ENCODE results near the gene AMER2. TPM values are rescaled to one million over a fixed set of nuclear protein-coding genes. Genes with fewer than 3 reads are reported as not detected.

AMER2 gene
- total RNA-seq: not detected

DNA sequence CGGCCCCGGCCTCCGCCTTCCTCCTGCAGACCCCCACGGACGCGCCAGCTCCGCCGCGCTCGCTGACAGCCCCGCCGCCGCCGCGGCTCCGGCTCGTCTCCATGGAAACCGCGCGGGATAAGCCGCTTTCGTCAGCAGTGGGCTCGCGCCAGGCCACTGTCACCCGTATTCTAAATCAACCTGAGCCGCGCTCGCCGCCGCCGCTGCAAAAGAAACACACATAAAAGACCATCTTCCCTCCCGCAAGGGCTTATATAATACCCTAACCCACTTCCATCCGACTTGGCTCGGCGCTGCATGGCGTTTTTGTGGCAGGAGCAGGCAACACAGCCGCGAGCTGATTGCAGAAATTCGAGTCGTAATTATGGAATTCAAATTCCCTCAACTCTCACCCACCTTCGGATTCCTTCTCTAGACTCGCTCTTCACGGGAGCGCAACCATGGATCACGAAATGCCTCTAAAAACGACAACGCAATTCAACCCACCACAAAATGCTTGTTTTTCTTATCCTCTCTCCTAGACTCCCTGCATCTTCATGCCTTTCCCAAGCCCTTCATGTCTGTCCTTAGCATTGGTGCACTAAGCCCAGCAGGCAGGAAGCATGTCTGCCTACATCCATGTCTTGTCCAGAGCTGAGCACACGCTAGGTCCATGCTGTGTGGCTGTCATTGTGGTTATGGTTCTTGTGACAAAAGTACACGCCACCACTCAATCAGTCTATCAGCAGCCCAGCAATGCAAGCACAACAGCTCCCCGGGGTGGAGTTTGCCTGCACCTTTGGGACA lies at the start of gene AMER2:
Gene AMER2 (minus strand): TSS at position 772 of the 786 bp plus-strand sequence. CDS start 669 bp downstream, at position 103.
- Mint-ChIP-seq H3K4me1 (peaks cover 9% of the 10 kb centered on the region), H3K9me3 (no peaks in the 10 kb centered on the region), H3K4me3 (peak within 1 kb of the TSS; percentile 43), H3K36me3 (no peaks in the 10 kb centered on the region), H3K27ac (no peak within 1 kb of the TSS), H3K27me3 (peaks cover 74% of the 10 kb centered on the region)
- peak; percentile 14 for DNase-seq

DNA sequence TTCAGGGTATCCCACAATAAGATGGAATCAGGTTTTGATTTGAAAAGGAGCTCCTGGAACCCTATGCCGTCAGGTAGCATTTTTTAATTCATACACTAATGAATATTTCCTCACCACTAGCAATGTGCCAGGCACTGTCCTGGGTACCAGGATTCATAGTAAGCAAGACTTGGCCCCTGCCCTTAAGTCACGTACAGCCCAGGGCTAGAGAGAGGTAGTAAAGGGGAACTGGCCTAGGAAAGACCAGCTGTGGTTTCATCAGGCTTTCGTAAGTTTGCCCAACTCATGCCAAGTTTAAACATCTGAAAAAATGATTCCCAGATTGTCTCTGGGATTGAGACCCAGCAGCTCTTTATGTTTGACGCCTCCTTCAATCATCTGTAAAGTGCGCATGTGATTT lies 45.9 kb upstream of the AMER2 start:
- H3K27me3 Mint-ChIP-seq: no peaks in the 10 kb centered on the region
- no peak overlapping the region for H3K4me3 Mint-ChIP-seq
- H3K4me1 Mint-ChIP-seq: no peaks in the 10 kb centered on the region
- no peaks in the 10 kb centered on the region for H3K9me3 Mint-ChIP-seq
- no peak overlapping the region for H3K27ac Mint-ChIP-seq
- no peaks in the 10 kb centered on the region for H3K36me3 Mint-ChIP-seq
- DNase-seq: no peak

- Mint-ChIP-seq H3K36me3 (no peaks in the 10 kb centered on the region), H3K4me3 (no peak overlapping the region), H3K27me3 (no peaks in the 10 kb centered on the region), H3K27ac (no peak overlapping the region), H3K9me3 (no peaks in the 10 kb centered on the region), H3K4me1 (no peaks in the 10 kb centered on the region)
- no peak for DNase-seq
Observed at GRCh38 chr13:25217023-25217885, 45.2 kb upstream of the AMER2 start.

DNA sequence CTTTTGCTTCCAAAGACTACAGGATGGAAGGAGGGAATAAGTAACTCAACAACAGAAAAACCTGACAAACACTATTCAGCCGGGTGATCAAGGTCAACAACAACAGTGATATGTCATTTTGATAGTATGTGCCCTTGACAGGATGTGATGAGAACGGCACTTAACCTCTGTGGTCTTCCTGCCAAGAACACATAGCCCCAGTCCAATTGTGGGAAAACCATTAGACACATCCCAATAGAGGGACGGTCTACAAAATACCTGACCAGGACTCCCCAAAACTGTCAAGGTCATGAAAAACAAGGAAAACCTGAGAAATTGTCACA lies 43.1 kb upstream of the AMER2 start:
- DNase-seq: no peak
- no peak overlapping the region for H3K27ac Mint-ChIP-seq
- H3K36me3 Mint-ChIP-seq: no peaks in the 10 kb centered on the region
- H3K4me3 Mint-ChIP-seq: no peak overlapping the region
- H3K9me3 Mint-ChIP-seq: no peaks in the 10 kb centered on the region
- H3K4me1 Mint-ChIP-seq: no peaks in the 10 kb centered on the region
- H3K27me3 Mint-ChIP-seq: no peaks in the 10 kb centered on the region

DNA sequence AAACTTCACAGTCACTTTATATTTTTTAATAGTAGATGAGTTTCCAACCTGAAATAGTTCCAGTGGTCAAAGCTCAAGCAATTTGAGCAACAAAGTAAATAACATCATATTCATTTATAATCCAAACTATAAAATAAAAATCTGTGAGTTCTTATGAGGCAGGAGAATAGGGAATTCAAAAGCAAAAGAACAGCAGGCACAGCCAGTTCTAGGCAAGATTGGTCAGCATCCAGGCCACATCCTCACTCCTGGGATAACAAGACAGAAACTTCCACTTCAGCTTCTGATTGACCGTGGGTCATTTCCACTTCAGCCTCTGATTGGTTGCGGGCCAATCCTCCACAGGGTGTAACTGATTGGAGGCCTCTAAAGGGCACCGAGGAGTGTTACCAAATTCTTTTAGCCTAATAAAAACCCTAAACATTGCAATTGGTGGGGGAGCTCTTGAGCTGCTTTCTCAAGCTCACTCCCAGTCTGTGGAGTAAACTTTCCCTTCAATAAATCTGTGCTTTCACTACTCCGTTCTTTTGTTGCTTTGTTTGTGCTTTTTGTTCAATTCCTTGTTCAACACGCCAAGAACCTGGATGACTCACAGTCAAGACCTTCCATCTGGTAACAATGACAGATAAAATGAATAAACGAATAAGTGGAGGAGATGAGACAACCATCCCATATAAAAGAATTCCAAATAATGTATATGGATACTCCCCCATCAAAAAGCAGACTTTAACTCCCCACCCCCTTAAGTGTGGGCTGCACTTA lies 42.6 kb upstream of the AMER2 start:
- no peaks in the 10 kb centered on the region for H3K36me3 Mint-ChIP-seq
- H3K4me3 Mint-ChIP-seq: no peak overlapping the region
- H3K27me3 Mint-ChIP-seq: no peaks in the 10 kb centered on the region
- no peaks in the 10 kb centered on the region for H3K4me1 Mint-ChIP-seq
- no peak for DNase-seq
- H3K9me3 Mint-ChIP-seq: no peaks in the 10 kb centered on the region
- H3K27ac Mint-ChIP-seq: no peak overlapping the region

- no peak overlapping the region for H3K27ac Mint-ChIP-seq
- H3K4me3 Mint-ChIP-seq: no peak overlapping the region
- no peak for DNase-seq
- no peaks in the 10 kb centered on the region for H3K27me3 Mint-ChIP-seq
- no peaks in the 10 kb centered on the region for H3K9me3 Mint-ChIP-seq
- no peaks in the 10 kb centered on the region for H3K36me3 Mint-ChIP-seq
- no peaks in the 10 kb centered on the region for H3K4me1 Mint-ChIP-seq
Observed at GRCh38 chr13:25213715-25214114, 41.6 kb upstream of the AMER2 start.

DNA sequence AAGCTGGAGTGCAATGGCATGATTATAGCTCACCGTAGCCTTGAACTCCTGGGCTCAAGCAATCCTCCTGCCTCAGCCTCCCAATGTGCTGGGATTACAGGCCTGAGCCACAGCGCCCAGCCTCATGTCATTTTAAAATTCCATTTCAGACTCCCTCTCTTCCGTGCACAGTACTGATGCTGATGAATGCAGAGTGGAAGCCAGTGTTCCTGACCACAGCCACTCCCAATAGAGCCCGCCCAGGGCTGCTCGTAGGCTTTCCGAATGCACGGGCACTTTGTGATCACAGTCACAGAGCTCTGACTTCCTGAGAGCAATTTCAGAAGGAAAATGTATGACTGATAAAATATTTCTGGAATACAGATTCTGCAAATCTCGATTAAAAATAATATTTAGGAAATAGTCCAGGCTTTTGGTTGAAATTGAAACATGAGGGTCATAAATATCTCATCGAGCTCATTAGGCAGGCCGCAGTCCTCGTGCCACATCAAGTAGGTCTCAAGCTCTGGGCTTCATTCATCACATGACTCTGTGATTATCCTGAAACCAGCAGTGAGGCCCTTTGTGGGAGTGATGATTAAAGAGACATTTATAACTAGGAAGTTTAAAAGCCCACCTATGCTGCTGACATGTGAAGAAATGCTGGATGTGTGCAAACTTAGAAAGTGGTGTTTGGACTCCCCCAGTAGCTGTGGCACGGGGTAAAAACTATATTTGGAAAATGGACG lies 38.9 kb upstream of the AMER2 start:
- no peak overlapping the region for H3K27ac Mint-ChIP-seq
- DNase-seq: no peak

DNA sequence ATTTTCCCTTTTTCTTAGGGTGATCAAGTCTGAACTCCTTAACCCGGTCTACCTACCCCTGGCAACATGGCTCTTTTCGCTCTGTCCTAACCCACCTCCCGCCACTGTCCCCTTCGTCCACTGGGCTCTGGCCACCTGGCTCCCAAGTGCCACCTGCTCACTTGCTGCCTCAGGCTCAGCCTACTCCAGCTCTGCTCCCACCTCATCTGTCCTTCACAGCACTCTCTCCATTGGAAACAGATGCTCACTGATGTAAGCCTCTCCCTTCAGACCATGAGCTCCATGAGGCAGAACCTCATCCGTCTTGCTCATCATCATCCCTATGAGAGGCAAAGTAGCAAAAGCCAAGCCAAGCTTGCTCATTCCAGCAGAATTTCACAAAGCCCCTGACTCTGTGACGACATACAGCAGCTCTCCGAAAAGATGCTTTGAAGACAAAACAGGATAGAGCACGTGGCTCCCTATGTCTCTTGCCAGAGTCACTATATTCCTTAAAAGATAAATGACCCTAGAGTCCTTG lies 35.3 kb upstream of the AMER2 start:
- Mint-ChIP-seq H3K4me1 (no peaks in the 10 kb centered on the region), H3K9me3 (no peaks in the 10 kb centered on the region), H3K36me3 (no peaks in the 10 kb centered on the region), H3K4me3 (no peak overlapping the region), H3K27ac (no peak overlapping the region), H3K27me3 (peaks cover 5% of the 10 kb centered on the region)
- no peak for DNase-seq

More for the DNA sequence above, 38.9 kb upstream of the AMER2 start:
- Mint-ChIP-seq H3K36me3 (no peaks in the 10 kb centered on the region), H3K9me3 (no peaks in the 10 kb centered on the region), H3K4me1 (no peaks in the 10 kb centered on the region), H3K4me3 (no peak overlapping the region), H3K27me3 (no peaks in the 10 kb centered on the region)

GRCh38 chr13:25204863-25205262 lies 32.8 kb upstream of the AMER2 start:
- no peak for DNase-seq
- Mint-ChIP-seq H3K4me3 (no peak overlapping the region), H3K27ac (no peak overlapping the region), H3K9me3 (no peaks in the 10 kb centered on the region), H3K4me1 (no peaks in the 10 kb centered on the region), H3K36me3 (no peaks in the 10 kb centered on the region), H3K27me3 (peaks cover 10% of the 10 kb centered on the region)

DNA sequence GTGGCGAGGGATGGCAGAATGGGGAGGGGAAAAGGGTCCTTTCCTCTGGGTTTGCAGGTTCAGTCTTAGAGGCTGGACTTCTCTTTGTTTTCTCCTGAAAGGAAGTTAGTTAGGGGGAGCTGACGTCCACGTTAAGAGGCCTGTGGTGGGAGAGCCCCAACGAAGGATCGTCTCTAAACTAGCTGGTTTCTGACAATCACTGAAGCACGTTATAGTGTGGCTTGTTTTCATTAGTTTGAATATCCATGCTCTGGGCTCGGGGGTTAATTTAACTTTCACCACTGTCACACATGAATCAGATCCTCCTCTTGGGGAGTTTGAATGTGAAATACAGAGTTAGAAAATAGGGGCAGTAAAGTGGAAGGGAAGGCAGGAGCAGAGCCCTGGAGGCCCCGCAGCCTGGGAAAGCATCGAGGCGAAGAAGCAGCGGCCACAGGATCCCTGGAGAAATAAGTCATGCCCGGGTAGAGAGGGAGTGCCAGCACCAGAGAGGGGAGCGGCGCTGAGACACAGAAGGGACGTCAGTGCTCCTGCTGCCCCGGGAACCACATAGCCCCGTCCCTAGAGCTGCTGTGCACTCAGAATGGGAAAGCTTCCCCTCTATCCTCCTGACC lies 31.1 kb upstream of the AMER2 start:
- no peak overlapping the region for H3K27ac Mint-ChIP-seq
- H3K27me3 Mint-ChIP-seq: peaks cover 10% of the 10 kb centered on the region
- H3K9me3 Mint-ChIP-seq: no peaks in the 10 kb centered on the region
- no peak overlapping the region for H3K4me3 Mint-ChIP-seq
- DNase-seq: no peak
- no peaks in the 10 kb centered on the region for H3K36me3 Mint-ChIP-seq
- no peaks in the 10 kb centered on the region for H3K4me1 Mint-ChIP-seq

DNA sequence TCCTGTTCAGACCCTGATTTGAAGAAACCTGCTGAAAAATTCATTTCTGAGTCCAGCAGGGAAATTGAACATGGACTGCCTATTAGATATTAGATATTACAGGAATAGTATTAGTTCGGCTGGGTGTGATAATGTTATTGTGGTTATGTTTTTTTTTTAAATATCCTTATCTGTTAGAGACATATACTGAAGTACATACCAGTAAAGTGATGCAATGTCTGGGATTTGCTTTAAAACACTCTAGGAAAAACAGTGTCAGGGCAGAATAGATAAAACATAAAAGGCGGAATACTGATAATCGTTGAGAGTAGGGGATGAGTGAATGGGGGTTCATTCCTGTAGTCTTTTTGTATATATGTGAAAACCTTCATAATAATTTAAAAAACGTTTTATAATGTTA lies 28.7 kb upstream of the AMER2 start:
- no peak overlapping the region for H3K27ac Mint-ChIP-seq
- no peaks in the 10 kb centered on the region for H3K9me3 Mint-ChIP-seq
- no peak for DNase-seq
- no peak overlapping the region for H3K4me3 Mint-ChIP-seq
- peaks cover 19% of the 10 kb centered on the region for H3K27me3 Mint-ChIP-seq
- H3K36me3 Mint-ChIP-seq: no peaks in the 10 kb centered on the region
- no peaks in the 10 kb centered on the region for H3K4me1 Mint-ChIP-seq

DNA sequence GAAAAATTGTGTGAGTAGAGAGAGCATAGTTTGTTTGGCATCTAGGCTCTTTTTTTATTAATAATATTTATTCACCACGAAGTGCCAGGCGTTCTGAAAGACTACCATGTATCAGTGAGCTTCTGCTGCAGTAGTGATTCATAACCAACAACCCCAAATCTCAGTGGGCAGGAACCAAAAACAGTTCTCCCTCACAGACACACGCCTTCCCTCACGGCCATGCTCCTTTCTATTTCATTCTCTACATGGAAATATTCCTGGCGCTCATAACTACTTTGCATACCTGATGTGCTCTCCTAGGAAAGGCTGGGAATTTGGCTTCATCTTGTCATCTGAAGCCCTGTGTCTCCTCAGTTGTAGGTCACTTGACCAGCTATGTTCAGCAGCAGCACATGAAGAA lies 26.6 kb upstream of the AMER2 start:
- H3K27me3 Mint-ChIP-seq: peaks cover 14% of the 10 kb centered on the region
- H3K27ac Mint-ChIP-seq: no peak overlapping the region
- H3K9me3 Mint-ChIP-seq: no peaks in the 10 kb centered on the region
- DNase-seq: no peak
- H3K4me3 Mint-ChIP-seq: no peak overlapping the region
- H3K4me1 Mint-ChIP-seq: no peaks in the 10 kb centered on the region
- no peaks in the 10 kb centered on the region for H3K36me3 Mint-ChIP-seq

DNA sequence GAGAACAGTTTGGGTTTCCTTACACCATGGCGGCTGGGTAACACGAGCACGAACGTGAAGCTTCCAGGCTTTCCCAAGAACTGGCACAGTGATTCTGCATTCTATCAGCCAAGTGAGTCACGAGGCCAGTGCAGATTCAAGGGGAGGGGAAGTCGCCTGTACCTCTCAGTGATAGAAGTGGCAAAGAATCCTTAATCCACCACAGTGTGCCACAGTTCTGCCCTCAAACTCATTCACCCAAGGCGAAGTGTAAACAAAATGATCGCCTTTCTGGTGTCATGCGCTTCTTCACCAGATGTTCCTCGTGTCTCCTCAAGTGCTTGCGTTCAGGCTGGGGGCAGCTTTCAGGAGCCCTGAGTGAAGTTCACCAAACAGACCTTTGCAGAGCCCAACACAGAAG lies 24.9 kb upstream of the AMER2 start:
- no peak overlapping the region for H3K4me3 Mint-ChIP-seq
- no peak for DNase-seq
- peaks cover 25% of the 10 kb centered on the region for H3K27me3 Mint-ChIP-seq
- H3K36me3 Mint-ChIP-seq: no peaks in the 10 kb centered on the region
- no peaks in the 10 kb centered on the region for H3K9me3 Mint-ChIP-seq
- no peaks in the 10 kb centered on the region for H3K4me1 Mint-ChIP-seq
- no peak overlapping the region for H3K27ac Mint-ChIP-seq

DNA sequence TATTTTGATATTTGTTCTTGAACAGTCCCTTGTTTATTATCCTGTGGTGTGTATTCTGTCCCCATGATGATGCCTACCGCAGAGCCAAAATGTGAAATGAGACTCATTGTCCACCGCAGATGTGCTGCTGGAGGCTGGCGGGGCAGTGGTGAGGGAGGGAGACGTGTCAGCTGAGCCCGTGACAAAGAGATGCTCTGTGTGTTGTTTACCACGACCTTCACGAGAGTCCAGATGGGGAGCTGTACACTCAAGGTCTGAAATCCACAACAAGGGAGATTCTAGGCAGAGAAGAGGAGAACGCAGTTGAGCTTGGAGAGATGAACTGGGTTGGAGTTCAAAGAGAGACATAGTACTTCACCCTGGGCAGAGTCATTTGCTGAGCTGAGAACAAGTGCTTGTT lies 20.8 kb upstream of the AMER2 start:
- Mint-ChIP-seq H3K9me3 (no peaks in the 10 kb centered on the region), H3K27ac (no peak overlapping the region), H3K4me3 (no peak overlapping the region)

More for the DNA sequence above, 20.8 kb upstream of the AMER2 start:
- no peak for DNase-seq
- no peaks in the 10 kb centered on the region for H3K36me3 Mint-ChIP-seq
- H3K4me1 Mint-ChIP-seq: no peaks in the 10 kb centered on the region
- peaks cover 43% of the 10 kb centered on the region for H3K27me3 Mint-ChIP-seq
